ENCODE results near the gene VPS26C.

DNA sequence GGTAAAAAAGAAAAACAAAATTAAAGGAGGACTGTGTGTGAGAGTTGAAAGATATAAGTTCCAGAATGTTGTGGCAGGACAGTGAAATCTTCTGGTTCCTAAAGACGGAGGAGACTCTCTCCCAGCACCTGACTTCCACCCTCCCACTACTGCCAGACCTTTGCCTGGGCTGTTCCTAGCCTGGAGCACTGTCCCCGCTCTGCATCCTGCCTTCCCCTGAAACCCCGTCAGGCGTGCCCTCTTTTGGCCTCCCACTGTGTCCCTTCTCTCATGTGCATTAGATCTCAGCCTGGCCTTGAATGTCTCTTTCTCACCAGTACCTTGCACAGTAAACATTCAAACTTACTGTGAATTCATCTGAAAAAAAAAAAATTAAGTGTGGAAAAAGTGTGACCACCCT, 74.1 kb downstream of the VPS26C start:
- TF ChIP-seq, protein P1, sequence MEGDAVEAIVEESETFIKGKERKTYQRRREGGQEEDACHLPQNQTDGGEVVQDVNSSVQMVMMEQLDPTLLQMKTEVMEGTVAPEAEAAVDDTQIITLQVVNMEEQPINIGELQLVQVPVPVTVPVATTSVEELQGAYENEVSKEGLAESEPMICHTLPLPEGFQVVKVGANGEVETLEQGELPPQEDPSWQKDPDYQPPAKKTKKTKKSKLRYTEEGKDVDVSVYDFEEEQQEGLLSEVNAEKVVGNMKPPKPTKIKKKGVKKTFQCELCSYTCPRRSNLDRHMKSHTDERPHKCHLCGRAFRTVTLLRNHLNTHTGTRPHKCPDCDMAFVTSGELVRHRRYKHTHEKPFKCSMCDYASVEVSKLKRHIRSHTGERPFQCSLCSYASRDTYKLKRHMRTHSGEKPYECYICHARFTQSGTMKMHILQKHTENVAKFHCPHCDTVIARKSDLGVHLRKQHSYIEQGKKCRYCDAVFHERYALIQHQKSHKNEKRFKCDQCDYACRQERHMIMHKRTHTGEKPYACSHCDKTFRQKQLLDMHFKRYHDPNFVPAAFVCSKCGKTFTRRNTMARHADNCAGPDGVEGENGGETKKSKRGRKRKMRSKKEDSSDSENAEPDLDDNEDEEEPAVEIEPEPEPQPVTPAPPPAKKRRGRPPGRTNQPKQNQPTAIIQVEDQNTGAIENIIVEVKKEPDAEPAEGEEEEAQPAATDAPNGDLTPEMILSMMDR (IDR thresholded peaks at IDR 0.05) = no peak
- TF ChIP-seq POLR2A (IDR thresholded peaks at IDR 0.05) = no peak

All from right lobe of liver (tissue), 4 donors.